ENCODE results near the gene ISYNA1.

ISYNA1 gene

DNA sequence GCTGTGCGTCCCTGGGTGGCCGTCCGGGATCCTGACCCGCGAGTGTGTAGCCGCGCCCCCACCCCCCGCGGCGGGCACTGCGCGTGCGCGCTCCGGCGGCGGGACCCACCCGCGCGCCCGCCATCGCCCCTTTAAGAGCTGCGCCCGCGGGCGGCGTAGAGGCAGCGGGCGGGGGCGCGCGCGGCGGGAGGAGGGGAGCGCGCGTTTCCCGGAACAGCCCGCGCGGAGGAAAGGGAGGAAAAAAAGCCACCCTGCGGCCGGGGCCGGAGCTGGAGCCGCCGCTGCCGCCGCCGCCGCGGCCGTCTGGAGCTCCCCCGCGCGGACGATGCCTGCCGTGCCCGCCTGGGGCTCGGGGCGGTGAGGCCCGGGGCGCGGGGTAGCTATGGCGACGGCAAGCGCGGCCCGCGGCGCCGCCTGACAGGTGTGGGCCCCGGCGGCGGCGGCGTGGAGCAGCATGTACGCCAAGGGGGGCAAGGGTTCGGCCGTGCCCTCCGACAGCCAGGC lies 18.7 kb downstream of the ISYNA1 start, which contains the start of gene SSBP4:
SSBP4 (plus strand) TSS at position 204 of the 504 bp plus-strand sequence; CDS start at position 455, 251 bp downstream.
- H4K20me1 ChIP-seq (ENCODE audit: control insufficient read depth, insufficient read depth, low read depth, low read length): peaks cover 15% of the 10 kb centered on the region; the same call in 1 of the 2 replicates
- peaks cover 86% of the 10 kb centered on the region for H3K4me1 ChIP-seq (ENCODE audit: control insufficient read depth, low read length)
- H3K4me2 ChIP-seq (ENCODE audit: low read length): peak within 1 kb of the TSS; percentile 79
- H3K27ac ChIP-seq (ENCODE audit: low read depth, low read length): peak within 1 kb of the TSS; percentile 87
- TF ChIP-seq EZH2phosphoT487 (IDR thresholded peaks at IDR 0.05; ENCODE audit: borderline replicate concordance, low read length): no peak
- no peak for TF ChIP-seq CTCF (IDR thresholded peaks at IDR 0.05; ENCODE audit: low read depth, low read length, poor library complexity, severe bottlenecking)
- H3K27me3 ChIP-seq (ENCODE audit: control insufficient read depth, low read length): no peaks in the 10 kb centered on the region
- peaks cover 29% of the 10 kb centered on the region for H3K36me3 ChIP-seq (ENCODE audit: control insufficient read depth, low read length)
- peaks cover 39% of the 10 kb centered on the region for H3F3A ChIP-seq (ENCODE audit: control insufficient read depth, insufficient read depth)
- H3K9me2 ChIP-seq (replicated peaks; ENCODE audit: control insufficient read depth, low read length): no peaks in the 10 kb centered on the region
- peaks cover 48% of the 10 kb centered on the region for H3K79me2 ChIP-seq (ENCODE audit: control insufficient read depth, low read length)
- H3K9me3 ChIP-seq (ENCODE audit: control insufficient read depth, insufficient read depth, low read length): no peaks in the 10 kb centered on the region
- peak within 1 kb of the TSS; percentile 90 for H3K4me3 ChIP-seq (ENCODE audit: low read length)

DNA sequence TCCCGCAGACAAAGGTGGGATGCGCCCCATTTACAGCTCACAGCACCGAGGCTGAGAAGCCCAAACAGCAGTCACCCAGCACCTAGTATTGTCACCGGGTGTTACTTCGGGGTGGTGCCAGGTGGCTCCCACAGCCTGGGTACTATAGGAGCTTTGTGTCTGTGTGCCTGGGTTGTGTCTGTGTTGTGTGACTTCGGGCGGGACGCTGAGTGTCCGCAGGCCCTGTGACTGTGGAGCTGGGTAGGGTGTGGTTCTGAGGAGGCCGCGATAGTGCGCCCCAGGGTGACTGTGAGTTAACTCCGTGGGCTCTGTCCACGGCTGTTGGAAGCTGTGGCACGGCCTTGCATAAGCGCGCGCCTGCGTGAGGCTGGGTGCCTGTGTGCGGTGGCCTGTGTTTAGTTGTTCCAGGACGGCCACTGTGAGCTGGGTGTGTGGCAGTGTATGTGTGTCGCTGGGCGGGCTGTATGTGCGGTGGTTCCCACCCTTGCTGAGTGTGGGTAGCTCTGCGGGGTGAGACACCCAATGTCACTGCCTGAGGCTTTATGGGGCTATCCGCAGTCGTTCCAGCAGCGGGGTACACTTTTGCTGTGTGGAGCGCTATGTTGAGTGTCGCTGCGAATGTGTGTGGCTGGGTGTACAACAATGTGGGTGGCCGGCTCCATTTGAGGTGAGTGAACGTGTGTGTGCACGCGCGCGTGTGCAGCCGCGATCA lies 19.3 kb downstream of the ISYNA1 start:
- peak overlapping the region; percentile 87 for H3K27ac ChIP-seq (ENCODE audit: low read depth, low read length)
- no peaks in the 10 kb centered on the region for H3K9me3 ChIP-seq (ENCODE audit: control insufficient read depth, insufficient read depth, low read length)
- peak overlapping the region; percentile 78 for H3K4me2 ChIP-seq (ENCODE audit: low read length)
- peaks cover 36% of the 10 kb centered on the region for H3F3A ChIP-seq (ENCODE audit: control insufficient read depth, insufficient read depth)
- H3K36me3 ChIP-seq (ENCODE audit: control insufficient read depth, low read length): peaks cover 26% of the 10 kb centered on the region
- H3K79me2 ChIP-seq (ENCODE audit: control insufficient read depth, low read length): peaks cover 42% of the 10 kb centered on the region
- no peaks in the 10 kb centered on the region for H3K27me3 ChIP-seq (ENCODE audit: control insufficient read depth, low read length)
- H3K9me2 ChIP-seq (replicated peaks; ENCODE audit: control insufficient read depth, low read length): no peaks in the 10 kb centered on the region
- peak overlapping the region; percentile 90 for H3K4me3 ChIP-seq (ENCODE audit: low read length)
- H3K4me1 ChIP-seq (ENCODE audit: control insufficient read depth, low read length): peaks cover 79% of the 10 kb centered on the region
- TF ChIP-seq CTCF (IDR thresholded peaks at IDR 0.05; ENCODE audit: low read depth, low read length, poor library complexity, severe bottlenecking) (no peak), EZH2phosphoT487 (IDR thresholded peaks at IDR 0.05; ENCODE audit: borderline replicate concordance, low read length) (no peak)
- H4K20me1 ChIP-seq (ENCODE audit: control insufficient read depth, insufficient read depth, low read depth, low read length): peaks cover 9% of the 10 kb centered on the region; the same call in 1 of the 2 replicates

DNA sequence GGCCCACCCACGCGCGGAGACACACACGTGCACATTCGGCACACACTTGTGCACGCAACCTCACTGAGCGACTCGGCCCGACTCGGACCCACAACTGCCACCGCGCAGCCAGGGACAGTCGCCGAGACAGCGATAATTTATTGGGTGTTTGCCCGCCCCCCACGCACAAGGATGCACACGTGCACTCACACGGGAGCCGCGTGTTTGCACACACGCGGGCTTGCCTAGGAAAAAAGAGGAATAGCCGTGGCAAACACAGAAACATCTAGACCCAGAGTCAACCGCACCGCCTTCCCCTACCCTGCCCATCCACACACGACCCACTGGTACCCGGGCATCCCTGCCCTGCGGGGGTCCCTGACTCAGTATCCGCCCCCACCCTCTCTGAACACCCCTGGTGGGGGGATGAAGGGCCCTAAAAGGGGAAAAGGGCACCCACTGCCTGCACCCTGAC lies 19.9 kb downstream of the ISYNA1 start:
- H3K4me1 ChIP-seq (ENCODE audit: control insufficient read depth, low read length): peaks cover 74% of the 10 kb centered on the region
- H3K36me3 ChIP-seq (ENCODE audit: control insufficient read depth, low read length): peaks cover 20% of the 10 kb centered on the region
- TF ChIP-seq CTCF (IDR thresholded peaks at IDR 0.05; ENCODE audit: low read depth, low read length, poor library complexity, severe bottlenecking) (no peak), EZH2phosphoT487 (IDR thresholded peaks at IDR 0.05; ENCODE audit: borderline replicate concordance, low read length) (no peak)

More for the DNA sequence above, 19.9 kb downstream of the ISYNA1 start:
- H3K4me2 ChIP-seq (ENCODE audit: low read length): peak overlapping the region; percentile 78
- peak overlapping the region; percentile 87 for H3K27ac ChIP-seq (ENCODE audit: low read depth, low read length)
- H3K27me3 ChIP-seq (ENCODE audit: control insufficient read depth, low read length): no peaks in the 10 kb centered on the region
- H3K9me3 ChIP-seq (ENCODE audit: control insufficient read depth, insufficient read depth, low read length): no peaks in the 10 kb centered on the region
- H4K20me1 ChIP-seq (ENCODE audit: control insufficient read depth, insufficient read depth, low read depth, low read length): peaks cover 4% of the 10 kb centered on the region; the same call in 1 of the 2 replicates
- H3F3A ChIP-seq (ENCODE audit: control insufficient read depth, insufficient read depth): peaks cover 36% of the 10 kb centered on the region
- peak overlapping the region; percentile 90 for H3K4me3 ChIP-seq (ENCODE audit: low read length)
- no peaks in the 10 kb centered on the region for H3K9me2 ChIP-seq (replicated peaks; ENCODE audit: control insufficient read depth, low read length)
- H3K79me2 ChIP-seq (ENCODE audit: control insufficient read depth, low read length): peaks cover 36% of the 10 kb centered on the region

Data from DOHH2 (cell line).